Endodermal cell (in vitro differentiated cells): ENCODE data around the gene DLG2. TPM values are rescaled to one million over a fixed set of nuclear protein-coding genes. Genes with fewer than 3 reads are reported as not detected.

ENCODE experiments used
- DNase-seq: peaks from one replicate; pipeline ENCODE4 v3.0.0-alpha.2; 2017
- H3K27ac ChIP-seq: 2 replicates; pipeline ENCODE4 v1.5.1; 2013; ENCODE audit warnings: mild to moderate bottlenecking, low read depth, low read length, moderate library complexity
- H3K27me3 ChIP-seq: 2 replicates; pipeline ENCODE4 v1.6.1; 2013; ENCODE audit warnings: mild to moderate bottlenecking, low read length, moderate library complexity; ENCODE audit not compliant: insufficient read depth, control insufficient read depth, poor library complexity, severe bottlenecking
- H3K36me3 ChIP-seq: 2 replicates; pipeline ENCODE4 v1.7.0; 2013; ENCODE audit warnings: mild to moderate bottlenecking, low read length, moderate library complexity; ENCODE audit not compliant: control insufficient read depth, insufficient read depth
- H3K4me1 ChIP-seq: one replicate; pipeline ENCODE4 v1.7.0; 2013; ENCODE audit warnings: low read length; ENCODE audit not compliant: control insufficient read depth, insufficient read depth
- H3K4me3 ChIP-seq: 2 replicates; pipeline ENCODE4 v1.5.1; 2013; ENCODE audit warnings: mild to moderate bottlenecking, low read length, moderate library complexity
- H3K9ac ChIP-seq: 2 replicates; pipeline ENCODE4 v1.6.1; 2013; ENCODE audit warnings: mild to moderate bottlenecking, low read length, moderate library complexity; ENCODE audit not compliant: poor library complexity, severe bottlenecking; ENCODE audit errors: extremely low read depth
- H3K9me3 ChIP-seq: 2 replicates; pipeline ENCODE4 v1.6.1; 2013; ENCODE audit warnings: mild to moderate bottlenecking, low read length, moderate library complexity; ENCODE audit not compliant: control insufficient read depth
- H3K27ac Mint-ChIP-seq: 2 replicates; pipeline ENCODE4 v1.8.0; 2020; ENCODE audit warnings: mixed read lengths
- H3K27me3 Mint-ChIP-seq: 2 replicates; pipeline ENCODE4 v1.8.0; 2021; ENCODE audit warnings: mild to moderate bottlenecking, mixed read lengths; ENCODE audit not compliant: insufficient read depth
- H3K36me3 Mint-ChIP-seq: 2 replicates; pipeline ENCODE4 v1.8.0; 2020; ENCODE audit warnings: low read depth, mixed read lengths
- H3K4me1 Mint-ChIP-seq: 2 replicates; pipeline ENCODE4 v1.8.0; 2020; ENCODE audit warnings: mixed read lengths
- H3K4me3 Mint-ChIP-seq: 2 replicates; pipeline ENCODE4 v1.8.0; 2020; ENCODE audit warnings: mild to moderate bottlenecking, moderate library complexity, mixed read lengths
- H3K9me3 Mint-ChIP-seq: 2 replicates; pipeline ENCODE4 v1.8.0; 2020; ENCODE audit warnings: mild to moderate bottlenecking, mixed read lengths
- CTCF ChIP-seq: fragments of 200-600 bp; sonication (generic); conservative IDR thresholded peaks from 2 replicates; pipeline ENCODE4 v1.5.0; 2021; ENCODE audit warnings: antibody characterized with exemption, mild to moderate bottlenecking
- WGBS, 2 experiments: methylation state at CpG; one replicate each; pipeline versions ENCODE4 v1.1.5 to v1.1.7; 2013; ENCODE audit warnings: missing lambda C conversion rate in 2 of 2, mixed read lengths in 1 of 2; ENCODE audit not compliant: insufficient coverage in 1 of 2, insufficient read length in 1 of 2; 5-methylcytosine and 5-hydroxymethylcytosine counted together
- total RNA-seq, 2 donors: library from RNA; stranded (reverse); fragmentation: NEBNext Ultra II Directional in 1 of 2; extraction: Animal tissue kit (Norgen Biotek cat#: 25700) in 1 of 2; gene quantifications; 2 replicates in 1 of 2; 3 replicates in 1 of 2; pipeline ENCODE4 v1.2.1, GENCODE V29; 2021

The DLG2 gene
- total RNA-seq, 2 donors from 2014 or later, result 9.6 to 10.6 TPM

GRCh38 chr11:84747871-84748270, 879.3 kb downstream of the DLG2 start:
- no peak for DNase-seq
- TF ChIP-seq CTCF, result no peak
- Mint-ChIP-seq H3K9me3 (peaks cover 1% of the 10 kb centered on the region), H3K36me3 (no peaks in the 10 kb centered on the region), H3K4me1 (peaks cover 21% of the 10 kb centered on the region), H3K27me3 (no peaks in the 10 kb centered on the region), H3K27ac (no peak overlapping the region), H3K4me3 (no peak overlapping the region)
- no peaks in the 10 kb centered on the region for H3K4me1 ChIP-seq
- 93 to 100% methylated on average over 2 of the region's 2 CpGs for WGBS, 2 experiments
- no peaks in the 10 kb centered on the region for H3K27me3 ChIP-seq
- H3K36me3 ChIP-seq, result no peaks in the 10 kb centered on the region
- H3K4me3 ChIP-seq, result no peak overlapping the region
- no peak overlapping the region for H3K9ac ChIP-seq
- no peak overlapping the region for H3K27ac ChIP-seq
- no peaks in the 10 kb centered on the region for H3K9me3 ChIP-seq

DNA sequence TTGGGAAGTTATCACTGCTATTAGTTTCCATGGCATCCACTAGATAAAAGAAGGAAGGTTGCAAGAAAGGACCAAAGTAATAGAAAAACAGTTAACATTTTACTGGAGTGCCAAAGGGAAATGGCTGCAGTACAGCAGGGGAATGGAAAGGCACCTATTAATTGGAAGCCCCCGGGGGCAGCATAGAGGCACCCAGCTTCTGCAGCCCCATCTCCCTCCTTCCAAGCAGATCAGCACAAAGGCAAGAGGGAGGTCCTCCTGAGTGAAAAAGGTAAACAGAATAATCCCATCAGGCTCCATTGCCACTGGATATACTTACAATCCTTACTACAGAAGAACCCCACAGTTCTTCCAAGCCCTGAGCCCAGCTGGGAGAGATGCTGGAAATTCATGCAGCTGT, 887.1 kb downstream of the DLG2 start:
- no peaks in the 10 kb centered on the region for H3K27me3 ChIP-seq
- no peaks in the 10 kb centered on the region for H3K9me3 ChIP-seq
- peaks cover 3% of the 10 kb centered on the region for H3K4me1 ChIP-seq
- peak; percentile 50 for TF ChIP-seq CTCF
- H3K9ac ChIP-seq, result no peak overlapping the region
- H3K4me3 Mint-ChIP-seq, result no peak overlapping the region
- H3K27ac ChIP-seq, result no peak overlapping the region
- H3K4me3 ChIP-seq, result no peak overlapping the region
- H3K27me3 Mint-ChIP-seq, result no peaks in the 10 kb centered on the region
- H3K27ac Mint-ChIP-seq, result no peak overlapping the region
- no peaks in the 10 kb centered on the region for H3K36me3 Mint-ChIP-seq
- no peak for DNase-seq
- H3K36me3 ChIP-seq, result no peaks in the 10 kb centered on the region
- H3K9me3 Mint-ChIP-seq, result peaks cover 4% of the 10 kb centered on the region
- peaks cover 8% of the 10 kb centered on the region for H3K4me1 Mint-ChIP-seq
- 78% methylated on average over 1 of the region's 1 CpG; no CpG with 5 or more reads in 1 of the 2 experiments for WGBS, 2 experiments

- H3K4me3 Mint-ChIP-seq, result no peak overlapping the region
- Histone ChIP-seq H3K4me1 (no peaks in the 10 kb centered on the region), H3K27ac (no peak overlapping the region), H3K9me3 (no peaks in the 10 kb centered on the region), H3K4me3 (no peak overlapping the region), H3K9ac (no peak overlapping the region), H3K36me3 (no peaks in the 10 kb centered on the region), H3K27me3 (no peaks in the 10 kb centered on the region)
- 82 to 100% methylated on average over 1 of the region's 1 CpG for WGBS, 2 experiments
- no peaks in the 10 kb centered on the region for H3K36me3 Mint-ChIP-seq
- no peak overlapping the region for H3K27ac Mint-ChIP-seq
- H3K27me3 Mint-ChIP-seq, result peaks cover 13% of the 10 kb centered on the region
- TF ChIP-seq CTCF, result no peak
- H3K9me3 Mint-ChIP-seq, result no peaks in the 10 kb centered on the region
- no peak for DNase-seq
- peaks cover 16% of the 10 kb centered on the region for H3K4me1 Mint-ChIP-seq
Observed at GRCh38 chr11:84724256-84724655, 902.9 kb downstream of the DLG2 start.
